ENCODE data around the gene ITGA2B. TPM values are rescaled to one million over a fixed set of nuclear protein-coding genes. Genes with fewer than 3 reads are reported as not detected.
"Not testable (repeated sequence)": the region's sequence is repeated elsewhere in the genome, so short reads cannot be mapped to it uniquely, and the experiment has no call there.

Gene ITGA2B
- total and polyA plus RNA-seq, 4 donors: 0.22 to 23.8 (median 0.31) TPM

DNA sequence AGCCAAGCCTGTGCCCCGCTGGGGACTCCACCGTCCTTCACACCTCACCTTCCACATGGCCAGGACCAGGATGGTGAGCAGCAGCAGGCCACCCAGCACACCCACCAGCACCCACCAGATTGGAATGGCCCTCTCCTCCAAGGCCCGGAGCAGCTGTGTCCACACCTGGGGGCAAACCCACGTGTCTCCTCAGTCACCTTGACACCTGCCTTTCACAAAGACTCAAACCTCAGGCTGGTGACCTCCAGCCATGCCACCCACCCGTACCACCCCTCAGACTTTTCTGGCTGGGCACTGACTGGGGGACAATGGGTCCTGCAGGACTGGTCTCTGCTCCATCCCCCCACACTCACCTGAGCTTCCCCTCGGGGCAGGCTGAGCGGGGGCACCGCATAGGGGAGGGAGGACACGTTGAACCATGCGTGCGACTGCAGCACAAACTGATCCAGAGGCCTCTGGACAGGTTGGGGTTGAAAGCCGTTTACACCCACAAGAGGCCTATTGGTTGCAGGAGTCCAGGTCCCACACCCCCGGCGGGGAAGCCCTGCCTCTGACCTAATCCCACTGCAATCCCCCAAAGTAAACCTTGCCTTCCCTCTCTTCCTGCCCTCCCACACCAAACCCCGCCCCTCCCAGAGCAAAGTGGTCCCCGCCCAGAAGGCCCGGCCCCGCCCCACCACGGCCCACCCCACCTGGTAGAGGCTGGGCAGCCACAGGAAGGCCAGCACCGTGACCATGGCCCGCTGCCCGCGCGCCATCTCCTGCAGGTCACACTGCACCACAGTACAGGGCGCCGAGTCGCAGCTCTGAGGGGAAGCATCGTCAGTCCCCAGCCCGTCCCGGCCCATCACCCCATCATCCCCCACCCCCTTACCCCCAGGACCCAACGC is 14.9 kb downstream of the ITGA2B start:
- 29% methylated on average over 31 of the region's 31 CpGs for WGBS
- Histone ChIP-seq H3K36me3 (ENCODE audit: control insufficient read depth in 4 of 4, insufficient read depth in 3 of 4, low read depth in 1 of 4, low read length in 3 of 4) (no peaks in the 10 kb centered on the region), H3K9me3 (ENCODE audit: control insufficient read depth in 4 of 4, low read length in 3 of 4) (no peaks in the 10 kb centered on the region), H3K4me3 (ENCODE audit: low read depth in 1 of 3, low read length in 3 of 3) (no peak overlapping the region), H3K27me3 (ENCODE audit: control insufficient read depth in 4 of 4, insufficient read depth in 4 of 4, low read length in 3 of 4) (no peaks in the 10 kb centered on the region), H3K9ac (ENCODE audit: low read depth in 1 of 2, low read length in 2 of 2) (no peak overlapping the region), H3K27ac (ENCODE audit: low read depth in 1 of 2, low read length in 2 of 2) (no peak overlapping the region), H3K4me1 (ENCODE audit: control insufficient read depth in 4 of 4, insufficient read depth in 4 of 4, low read length in 3 of 4) (no peaks in the 10 kb centered on the region)
- TF ChIP-seq CTCF (IDR thresholded peaks at IDR 0.05; ENCODE audit: low read depth, low read length, missing input control): no peak
- DNase-seq (ENCODE audit: low spot score): no peak

GRCh38 chr17:44372036-44372435 is 17.4 kb downstream of the ITGA2B start:
- no peaks in the 10 kb centered on the region for H3K9me3 ChIP-seq (ENCODE audit: control insufficient read depth in 4 of 4, low read length in 3 of 4)
- no peaks in the 10 kb centered on the region for H3K36me3 ChIP-seq (ENCODE audit: control insufficient read depth in 4 of 4, insufficient read depth in 3 of 4, low read depth in 1 of 4, low read length in 3 of 4)
- DNase-seq (ENCODE audit: low spot score): no peak
- no peaks in the 10 kb centered on the region for H3K27me3 ChIP-seq (ENCODE audit: control insufficient read depth in 4 of 4, insufficient read depth in 4 of 4, low read length in 3 of 4)
- WGBS: 77% methylated on average over 10 of the region's 10 CpGs
- H3K4me3 ChIP-seq (ENCODE audit: low read depth in 1 of 3, low read length in 3 of 3): no peak overlapping the region
- H3K4me1 ChIP-seq (ENCODE audit: control insufficient read depth in 4 of 4, insufficient read depth in 4 of 4, low read length in 3 of 4): no peaks in the 10 kb centered on the region
- H3K27ac ChIP-seq (ENCODE audit: low read depth in 1 of 2, low read length in 2 of 2): no peak overlapping the region
- H3K9ac ChIP-seq (ENCODE audit: low read depth in 1 of 2, low read length in 2 of 2): no peak overlapping the region
- no peak for TF ChIP-seq CTCF (IDR thresholded peaks at IDR 0.05; ENCODE audit: low read depth, low read length, missing input control)
- TF ChIP-seq SP1 (IDR thresholded peaks at IDR 0.05): no peak
- no peak for TF ChIP-seq YY1 (IDR thresholded peaks at IDR 0.05)
- TF ChIP-seq TAF1 (conservative IDR thresholded peaks at IDR 0.05): no peak
- no peak for TF ChIP-seq FOXA2 (IDR thresholded peaks at IDR 0.05)
- TF ChIP-seq RAD21 (IDR thresholded peaks at IDR 0.05): no peak
- no peak for TF ChIP-seq HNF4G (IDR thresholded peaks at IDR 0.05)
- TF ChIP-seq EGR1 (IDR thresholded peaks at IDR 0.05; ENCODE audit: low read depth in 2 of 2): no peak
- no peak for TF ChIP-seq REST (IDR thresholded peaks at IDR 0.05)
- TF ChIP-seq NR2F2 (IDR thresholded peaks at IDR 0.05): no peak
- TF ChIP-seq, protein P1, sequence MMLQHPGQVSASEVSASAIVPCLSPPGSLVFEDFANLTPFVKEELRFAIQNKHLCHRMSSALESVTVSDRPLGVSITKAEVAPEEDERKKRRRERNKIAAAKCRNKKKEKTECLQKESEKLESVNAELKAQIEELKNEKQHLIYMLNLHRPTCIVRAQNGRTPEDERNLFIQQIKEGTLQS (IDR thresholded peaks at IDR 0.05): no peak
- TF ChIP-seq ZBTB33 (IDR thresholded peaks at IDR 0.05): no peak
- no peak for TF ChIP-seq JUND (IDR thresholded peaks at IDR 0.05)
- no peak for TF ChIP-seq MAX (IDR thresholded peaks at IDR 0.05)
- TF ChIP-seq FOXA1 (IDR thresholded peaks at IDR 0.05): no peak
- no peak for TF ChIP-seq HNF4A (conservative IDR thresholded peaks at IDR 0.05)
- no peak for TF ChIP-seq RXRA (IDR thresholded peaks at IDR 0.05)
- no peak for TF ChIP-seq GABPA (IDR thresholded peaks at IDR 0.05 in 1 of 2, conservative IDR thresholded peaks at IDR 0.05 in 1 of 2)

DNA sequence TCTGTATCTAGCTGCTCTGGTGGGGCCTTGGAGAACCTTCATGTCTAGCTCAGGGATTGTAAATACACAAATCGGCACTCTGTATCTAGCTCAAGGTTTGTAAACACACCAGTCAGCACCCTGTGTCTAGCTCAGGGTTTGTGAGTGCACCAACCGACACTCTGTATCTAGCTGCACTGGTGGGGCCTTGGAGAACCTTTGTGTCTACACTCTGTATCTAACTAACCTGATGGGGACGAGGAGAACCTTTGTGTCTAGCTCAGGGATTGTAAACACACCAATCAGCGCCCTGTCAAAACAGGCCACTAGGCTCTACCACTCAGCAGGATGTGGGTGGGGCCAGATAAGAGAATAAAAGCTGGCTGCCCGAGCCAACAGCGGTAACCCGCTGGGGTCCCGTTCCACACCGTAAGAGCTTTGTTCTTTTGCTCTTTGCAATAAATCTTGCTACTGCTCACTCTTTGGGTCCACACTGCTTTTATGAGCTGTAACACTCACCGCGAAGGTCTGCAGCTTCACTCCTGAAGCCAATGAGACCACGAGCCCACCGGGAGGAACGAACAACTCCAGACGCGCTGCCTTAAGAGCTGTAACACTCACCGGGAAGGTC is 19.9 kb downstream of the ITGA2B start:
- 73% methylated on average over 17 of the region's 17 CpGs for WGBS
- H3K27ac ChIP-seq (ENCODE audit: low read depth in 1 of 2, low read length in 2 of 2); H3K4me3 ChIP-seq (ENCODE audit: low read depth in 1 of 3, low read length in 3 of 3); H3K9ac ChIP-seq (ENCODE audit: low read depth in 1 of 2, low read length in 2 of 2); H3K9me3 ChIP-seq (ENCODE audit: control insufficient read depth in 4 of 4, low read length in 3 of 4); H3K27me3 ChIP-seq (ENCODE audit: control insufficient read depth in 4 of 4, insufficient read depth in 4 of 4, low read length in 3 of 4); H3K36me3 ChIP-seq (ENCODE audit: control insufficient read depth in 4 of 4, insufficient read depth in 3 of 4, low read depth in 1 of 4, low read length in 3 of 4); H3K4me1 ChIP-seq (ENCODE audit: control insufficient read depth in 4 of 4, insufficient read depth in 4 of 4, low read length in 3 of 4); DNase-seq (ENCODE audit: low spot score): not testable (repeated sequence)
